Esophagus squamous epithelium (tissue), 4 donors: Measurements from ENCODE around the gene PPM1K.

Experiments
- CTCF ChIP-seq, 6 experiments: fragments of 450-650 bp in 4 of 6; fragments of 200-600 bp in 2 of 6; sonication (generic) in 2 of 6; IDR thresholded peaks; one replicate each; pipeline ENCODE4 v1.5.1; 2016 to 2019; ENCODE audit warnings: antibody characterized with exemption in 6 of 6, mild to moderate bottlenecking in 4 of 6, moderate library complexity in 4 of 6
- POLR2A ChIP-seq, 4 donors: fragments of 450-650 bp; IDR thresholded peaks; one replicate each; pipeline ENCODE4 v1.6.1; 2017; ENCODE audit warnings: antibody characterized with exemption in 4 of 4, mild to moderate bottlenecking in 4 of 4, moderate library complexity in 3 of 4

DNA sequence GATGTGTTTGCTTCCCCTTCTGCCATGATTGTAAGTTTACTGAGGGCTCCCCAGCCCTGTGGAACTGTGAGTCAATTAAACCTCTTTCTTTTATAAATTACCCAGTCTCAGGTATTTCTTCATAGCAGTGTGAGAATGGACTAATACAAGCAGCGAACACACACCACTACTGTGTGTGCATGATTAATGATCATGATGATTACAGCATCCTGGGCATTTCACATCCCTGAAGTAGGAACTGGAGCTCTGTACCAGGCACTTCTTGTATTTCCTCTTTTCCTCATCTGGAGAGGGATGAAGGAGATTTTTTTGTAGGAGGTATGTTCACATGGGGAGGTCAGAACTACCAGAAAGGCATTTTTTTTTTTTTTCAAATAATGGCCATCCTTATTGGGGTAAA is 60.8 kb downstream of the PPM1K start:
- TF ChIP-seq CTCF (IDR thresholded peaks at IDR 0.05), result no peak
- TF ChIP-seq POLR2A (IDR thresholded peaks at IDR 0.05), result no peak
